Posterior vena cava (tissue), 2 donors: ENCODE results near the gene PTPRF. TPM values are rescaled to one million over a fixed set of nuclear protein-coding genes. Genes with fewer than 3 reads are reported as not detected.

Source experiments
- DNase-seq: peaks from one replicate; pipeline ENCODE4 v3.0.0-alpha.2; 2020; ENCODE audit warnings: low spot score
- intact Hi-C, 2 donors: fragments of 100-400 bp; cut with DNase I; formaldehyde crosslinking; loops; one replicate each; pipeline versions ENCODE4 v1.14.1 to v1.14.2; 2022 to 2023
- total RNA-seq, 2 donors: library from RNA; stranded (reverse); fragmentation: NEBNext Ultra II Directional; extraction: Animal tissue kit (Norgen Biotek cat#: 25700); gene quantifications; one replicate each; pipeline ENCODE4 v1.2.1, GENCODE V29; 2021
- donor health status: DM: yes; HTN: yes; CAD: no.
- donor health status: DM: yes; HTN: yes; CAD: no.

PTPRF gene
- total RNA-seq, 2 donors from 2014 or later, result 59.0 to 68.3 TPM

DNA sequence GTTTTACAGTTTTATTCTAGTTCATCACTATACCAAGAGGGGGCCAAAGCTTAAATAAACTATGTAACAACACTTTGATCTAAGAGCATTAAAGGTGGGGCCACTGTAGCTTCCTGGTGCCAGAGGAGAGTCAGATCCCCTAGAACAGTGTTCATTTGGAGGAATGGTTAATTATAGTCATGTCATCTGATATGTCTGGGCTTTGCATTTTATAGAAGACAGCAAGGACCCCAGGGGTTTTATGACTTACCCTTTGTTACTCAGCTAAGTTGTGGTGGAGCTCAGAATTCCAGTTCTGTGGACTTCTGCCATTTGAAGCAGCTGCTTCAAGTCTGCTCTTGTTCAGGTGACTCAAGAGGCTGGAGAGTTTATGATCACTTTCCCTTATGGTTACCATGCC, 135.9 kb downstream of the PTPRF start:
- no peak for DNase-seq
- intact Hi-C loops, result no loop called here

DNA sequence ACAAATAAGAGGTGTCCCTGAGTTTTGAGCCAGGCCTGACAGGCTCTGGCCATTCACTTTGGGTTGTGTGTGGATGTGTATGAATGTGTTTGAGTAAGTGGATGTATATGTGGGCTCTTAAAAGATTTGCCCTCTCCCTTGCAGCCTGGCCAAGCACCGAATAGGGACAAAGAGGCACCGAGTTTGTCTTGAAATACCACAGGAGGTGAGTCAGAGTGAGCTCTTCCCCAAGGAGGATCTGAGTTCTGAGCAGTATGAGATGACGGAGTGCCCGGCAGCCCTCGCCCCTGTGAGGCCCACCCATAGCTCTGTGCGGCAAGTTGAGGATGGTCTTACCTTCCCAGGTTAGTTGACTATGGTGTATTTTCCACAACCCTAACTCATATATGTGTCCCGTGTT, 138.3 kb downstream of the PTPRF start:
- intact Hi-C loops, result no loop called here

DNA sequence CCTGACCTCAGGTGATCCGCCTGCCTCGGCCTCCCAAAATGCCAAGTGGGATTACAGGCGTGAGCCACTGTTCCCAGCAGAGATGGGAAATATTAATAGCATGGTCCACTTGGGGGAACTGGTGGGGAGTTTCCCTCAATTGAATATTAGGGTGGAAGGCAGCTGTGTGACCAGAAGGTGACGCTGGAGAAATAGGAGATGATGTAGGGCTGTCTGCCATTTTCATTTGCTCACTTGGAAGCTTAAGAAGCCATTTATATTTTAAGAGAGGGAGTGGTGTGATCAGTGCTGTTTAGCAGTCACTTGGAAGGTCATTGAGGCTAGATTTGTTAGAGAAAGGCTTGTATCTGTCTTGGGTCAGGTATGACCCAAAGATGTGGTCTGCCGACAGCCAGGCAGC, 139.2 kb downstream of the PTPRF start:
- DNase-seq, result no peak
- intact Hi-C loops, result no loop called here

More for the DNA sequence above, 138.3 kb downstream of the PTPRF start:
- no peak for DNase-seq

GRCh38 chr1:43671193-43671592, 140.5 kb downstream of the PTPRF start:
- no peak for DNase-seq
- intact Hi-C loops, result no loop called here

GRCh38 chr1:43671626-43672330, 141.1 kb downstream of the PTPRF start:
- intact Hi-C loops, result no loop called here

GRCh38 chr1:43673261-43673660, 142.6 kb downstream of the PTPRF start:
- no peak for DNase-seq
- intact Hi-C loops, result no loop called here

More at GRCh38 chr1:43671626-43672330, 141.1 kb downstream of the PTPRF start:
- DNase-seq, result no peak

Other genes with a start within 250 kb of the PTPRF start
- not detected for gene C1orf210, start 245.3 kb upstream of the PTPRF start, total RNA-seq
- 10 to 100 TPM; 32.5 to 46.6 TPM for gene TIE1, start 229.9 kb upstream of the PTPRF start, total RNA-seq
- gene MPL, start 193.1 kb upstream of the PTPRF start, total RNA-seq, result under 1 TPM in 1 of 2 donors, not detected in 1; 0.90 TPM
- 1 to 10 TPM in 1 of 2 donors, under 1 TPM in 1; 0.95 to 1.0 TPM for gene CDC20, start 171.9 kb upstream of the PTPRF start, total RNA-seq
- gene ELOVL1, start 162.9 kb upstream of the PTPRF start, total RNA-seq, result 10 to 100 TPM; 58.2 to 64.6 TPM
- gene MED8, start 141.1 kb upstream of the PTPRF start, total RNA-seq, result 10 to 100 TPM; 27.0 to 30.5 TPM
- gene SZT2, start 141.0 kb upstream of the PTPRF start, total RNA-seq, result 10 to 100 TPM; 43.3 to 45.8 TPM
- gene HYI, start 77.0 kb upstream of the PTPRF start, total RNA-seq, result 10 to 100 TPM; 27.6 to 28.8 TPM
- gene KDM4A, start 119.3 kb downstream of the PTPRF start, total RNA-seq, result 10 to 100 TPM; 19.9 to 21.9 TPM
- 10 to 100 TPM; 25.0 to 25.5 TPM for gene ST3GAL3, start 176.7 kb downstream of the PTPRF start, total RNA-seq